Neuronal stem cell (in vitro differentiated cells): Measurements from ENCODE around the gene CDH26.

Experiments
- DNase-seq: peaks from one replicate; pipeline ENCODE4 v3.0.0-alpha.2; 2013; ENCODE audit warnings: low spot score
- H2AFZ ChIP-seq: one replicate; pipeline ENCODE4 v1.6.1; 2013; ENCODE audit warnings: mild to moderate bottlenecking, low read length, inconsistent platforms
- H2AK5ac ChIP-seq: 2 replicates; pipeline ENCODE4 v1.6.1; 2013; ENCODE audit warnings: low read depth, mild to moderate bottlenecking, inconsistent platforms, low read length, moderate library complexity, mixed read lengths
- H2BK120ac ChIP-seq: 2 replicates; pipeline ENCODE4 v1.6.1; 2013; ENCODE audit warnings: low read depth, mild to moderate bottlenecking, inconsistent platforms, low read length, moderate library complexity, mixed read lengths
- H2BK12ac ChIP-seq: one replicate; pipeline ENCODE4 v1.6.1; 2013; ENCODE audit warnings: low read length, inconsistent platforms
- H2BK15ac ChIP-seq: 2 replicates; pipeline ENCODE4 v1.6.1; 2013; ENCODE audit warnings: mild to moderate bottlenecking, low read length, inconsistent platforms, mixed read lengths
- H2BK5ac ChIP-seq: one replicate; pipeline ENCODE4 v1.6.1; 2013; ENCODE audit warnings: inconsistent platforms, mild to moderate bottlenecking, low read length, moderate library complexity
- H3K14ac ChIP-seq: one replicate; pipeline ENCODE4 v1.6.1; 2013; ENCODE audit warnings: low read length, inconsistent platforms
- H3K18ac ChIP-seq: 2 replicates; pipeline ENCODE4 v1.6.1; 2013; ENCODE audit warnings: low read length, inconsistent platforms
- H3K23ac ChIP-seq: 2 replicates; pipeline ENCODE4 v1.6.1; 2013; ENCODE audit warnings: low read depth, mild to moderate bottlenecking, mixed read lengths, low read length, inconsistent platforms; ENCODE audit not compliant: poor library complexity
- H3K27ac ChIP-seq: replicated peaks from 3 replicates; pipeline ENCODE4 v1.5.1; 2013; ENCODE audit warnings: low read length, inconsistent platforms
- H3K27me3 ChIP-seq, 3 experiments: 2 replicates each; pipeline ENCODE4 v1.6.1; 2013; ENCODE audit warnings: low read length in 3 of 3, mild to moderate bottlenecking in 2 of 3, inconsistent platforms in 1 of 3, low read depth in 1 of 3, mixed read lengths in 1 of 3, moderate library complexity in 1 of 3; ENCODE audit not compliant: control insufficient read depth in 3 of 3, insufficient read depth in 3 of 3
- H3K36me3 ChIP-seq, 2 donors: replicated peaks in 1 of 2; 2 replicates each; pipeline ENCODE4 v1.6.1; 2013; ENCODE audit warnings: low read length in 2 of 2; ENCODE audit not compliant: control insufficient read depth in 2 of 2, insufficient read depth in 2 of 2
- H3K4ac ChIP-seq: 2 replicates; pipeline ENCODE4 v1.6.1; 2013; ENCODE audit warnings: inconsistent platforms, mild to moderate bottlenecking, low read length, moderate library complexity
- H3K4me1 ChIP-seq, 2 donors: 1 replicate in 1 of 2; 2 replicates in 1 of 2; pipeline ENCODE4 v1.6.1; 2013; ENCODE audit warnings: low read length in 2 of 2, low read depth in 1 of 2; ENCODE audit not compliant: control insufficient read depth in 2 of 2, insufficient read depth in 1 of 2
- H3K4me2 ChIP-seq: one replicate; pipeline ENCODE4 v1.6.1; 2013; ENCODE audit warnings: mild to moderate bottlenecking, low read length, inconsistent platforms; ENCODE audit not compliant: insufficient read depth, poor library complexity, severe bottlenecking
- H3K4me3 ChIP-seq, 2 donors: 2 replicates each; pipeline ENCODE4 v1.5.1; 2013; ENCODE audit warnings: low read length in 2 of 2, mild to moderate bottlenecking in 2 of 2, inconsistent platforms in 1 of 2, moderate library complexity in 1 of 2
- H3K79me1 ChIP-seq: one replicate; pipeline ENCODE4 v1.6.1; 2013; ENCODE audit warnings: low read depth, mild to moderate bottlenecking, inconsistent platforms, low read length, moderate library complexity
- H3K9ac ChIP-seq: one replicate; pipeline ENCODE4 v1.6.1; 2013; ENCODE audit warnings: mild to moderate bottlenecking, low read depth, low read length, inconsistent platforms; ENCODE audit not compliant: poor library complexity
- H3K9me3 ChIP-seq, 2 donors: replicated peaks in 1 of 2; 2 replicates each; pipeline versions ENCODE3 to v1.6.1; 2013; ENCODE audit warnings: low read length in 2 of 2, mild to moderate bottlenecking in 2 of 2, inconsistent platforms in 1 of 2, low read depth in 1 of 2, mixed read lengths in 1 of 2, moderate library complexity in 1 of 2; ENCODE audit not compliant: control insufficient read depth in 2 of 2, insufficient read depth in 1 of 2
- H4K8ac ChIP-seq: one replicate; pipeline ENCODE4 v1.6.1; 2013; ENCODE audit warnings: low read depth, mild to moderate bottlenecking, inconsistent platforms, low read length, moderate library complexity
- H4K91ac ChIP-seq: one replicate; pipeline ENCODE4 v1.6.1; 2013; ENCODE audit warnings: low read length, low read depth, mild to moderate bottlenecking, inconsistent platforms; ENCODE audit not compliant: poor library complexity
- WGBS, 2 donors: extraction: QIAGEN DNeasy Blood & Tissue Kit; methylation state at CpG; one replicate each; pipeline ENCODE4 v1.1.7; 2013; ENCODE audit warnings: missing lambda C conversion rate in 2 of 2, mixed read lengths in 1 of 2; ENCODE audit not compliant: insufficient read length in 2 of 2, insufficient replicate concordance in 1 of 2; ENCODE audit errors: extremely low coverage in 2 of 2; 5-methylcytosine and 5-hydroxymethylcytosine counted together

CDH26 gene

GRCh38 chr20:59940129-59940955, 17.9 kb upstream of the CDH26 start, which contains the start of the genes FAM217B and PPP1R3D:
FAM217B (plus strand) TSS chr20:59940389; CDS start chr20:59943944, 3,555 bp downstream.
PPP1R3D (minus strand) TSS chr20:59940305; CDS start chr20:59939931, 374 bp downstream.
- H2BK12ac ChIP-seq, result peak within 1 kb of the TSS; percentile 14
- H2AFZ ChIP-seq, result peak within 1 kb of the TSS; percentile 88
- peak within 1 kb of the TSS; percentile 48 for H4K91ac ChIP-seq
- peak within 1 kb of the TSS; percentile 29 for H4K8ac ChIP-seq
- peak; percentile 87 for DNase-seq
- H3K4me1 ChIP-seq, result peaks cover 5 to 7% of the 10 kb centered on the region in 2 donors
- whole genome bisulfite sequencing, 2 donors, result no CpG with 5 or more reads among the region's 57 CpGs
- no peak within 1 kb of the TSS for H3K4ac ChIP-seq
- H3K4me3 ChIP-seq, result peak within 1 kb of the TSS; percentile 72 to 81
- H3K9me3 ChIP-seq, result peaks cover 0 to 9% of the 10 kb centered on the region in 2 donors
- peak within 1 kb of the TSS; percentile 89 for H2AK5ac ChIP-seq
- H3K27me3 ChIP-seq, result peaks cover 0 to 17% (median 6%) of the 10 kb centered on the region in 3 experiments
- H3K79me1 ChIP-seq, result peaks cover 2% of the 10 kb centered on the region
- peak within 1 kb of the TSS; percentile 41 for H2BK120ac ChIP-seq
- H3K14ac ChIP-seq, result peak within 1 kb of the TSS; percentile 79
- peak within 1 kb of the TSS; percentile 93 for H3K27ac ChIP-seq
- H2BK15ac ChIP-seq, result peak within 1 kb of the TSS; percentile 95
- H3K18ac ChIP-seq, result peak within 1 kb of the TSS; percentile 92
- peak within 1 kb of the TSS; percentile 79 for H2BK5ac ChIP-seq
- peak within 1 kb of the TSS; percentile 90 for H3K9ac ChIP-seq
- peaks cover 3 to 42% of the 10 kb centered on the region in 2 donors for H3K36me3 ChIP-seq
- peak within 1 kb of the TSS; percentile 97 for H3K4me2 ChIP-seq
- H3K23ac ChIP-seq, result peak within 1 kb of the TSS; percentile 60

GRCh38 chr20:59940956-59941294, 17.3 kb upstream of the CDH26 start:
- H3K18ac ChIP-seq, result peak overlapping the region; percentile 91
- no peak for DNase-seq
- H4K91ac ChIP-seq, result peak overlapping the region; percentile 1
- no peak overlapping the region for H2AK5ac ChIP-seq
- no peak overlapping the region for H2BK15ac ChIP-seq
- H3K4me1 ChIP-seq, result peaks cover 5 to 8% of the 10 kb centered on the region in 2 donors
- no peak overlapping the region for H2BK120ac ChIP-seq
- H3K36me3 ChIP-seq, result peaks cover 3 to 48% of the 10 kb centered on the region in 2 donors
- peak overlapping the region; percentile 97 for H3K4me2 ChIP-seq
- H2BK12ac ChIP-seq, result no peak overlapping the region
- H3K4me3 ChIP-seq, result peak overlapping the region; percentile 72 to 81
- peak overlapping the region; percentile 90 for H3K9ac ChIP-seq
- peaks cover 2% of the 10 kb centered on the region for H3K79me1 ChIP-seq
- H3K14ac ChIP-seq, result no peak overlapping the region
- WGBS, 2 donors, result no CpG with 5 or more reads among the region's 4 CpGs
- peak overlapping the region; percentile 32 for H3K23ac ChIP-seq
- H3K27ac ChIP-seq, result peak overlapping the region; percentile 93
- H3K4ac ChIP-seq, result no peak overlapping the region
- H4K8ac ChIP-seq, result peak overlapping the region; percentile 29
- H2AFZ ChIP-seq, result peak overlapping the region; percentile 88
- peaks cover 0 to 15% (median 6%) of the 10 kb centered on the region in 3 experiments for H3K27me3 ChIP-seq
- H3K9me3 ChIP-seq, result peaks cover 0 to 9% of the 10 kb centered on the region in 2 donors
- H2BK5ac ChIP-seq, result peak overlapping the region; percentile 79

- H4K91ac ChIP-seq, result no peak overlapping the region
- no peak overlapping the region for H2BK5ac ChIP-seq
- H3K9me3 ChIP-seq, result peaks cover 0 to 9% of the 10 kb centered on the region in 2 donors
- H4K8ac ChIP-seq, result no peak overlapping the region
- no peak overlapping the region for H3K4ac ChIP-seq
- H2BK12ac ChIP-seq, result no peak overlapping the region
- H3K79me1 ChIP-seq, result peaks cover 2% of the 10 kb centered on the region
- H2BK120ac ChIP-seq, result no peak overlapping the region
- peaks cover 5 to 9% of the 10 kb centered on the region in 2 donors for H3K4me1 ChIP-seq
- no peak overlapping the region for H3K23ac ChIP-seq
- DNase-seq, result no peak
- no peak overlapping the region for H2BK15ac ChIP-seq
- no peak overlapping the region for H2AFZ ChIP-seq
- H3K4me3 ChIP-seq, result no peak overlapping the region
- H3K18ac ChIP-seq, result no peak overlapping the region
- no peak overlapping the region for H3K27ac ChIP-seq
- peaks cover 3 to 49% of the 10 kb centered on the region in 2 donors for H3K36me3 ChIP-seq
- H3K14ac ChIP-seq, result no peak overlapping the region
- no peak overlapping the region for H3K9ac ChIP-seq
- no peak overlapping the region for H2AK5ac ChIP-seq
- H3K27me3 ChIP-seq, result peaks cover 0 to 15% (median 6%) of the 10 kb centered on the region in 3 experiments
- no CpG with 5 or more reads among the region's 2 CpGs for WGBS, 2 donors
- H3K4me2 ChIP-seq, result no peak overlapping the region
Measured at GRCh38 chr20:59942245-59942644, 16.0 kb upstream of the CDH26 start.

GRCh38 chr20:59944726-59945125, 13.5 kb upstream of the CDH26 start:
- H4K8ac ChIP-seq, result no peak overlapping the region
- H3K79me1 ChIP-seq, result no peaks in the 10 kb centered on the region
- no peak overlapping the region for H2AK5ac ChIP-seq
- no peak overlapping the region for H3K4ac ChIP-seq
- no peak overlapping the region for H2BK15ac ChIP-seq
- no peak overlapping the region for H3K23ac ChIP-seq
- H3K36me3 ChIP-seq, result peaks cover 3 to 44% of the 10 kb centered on the region in 2 donors
- peaks cover 0 to 2% (median 0%) of the 10 kb centered on the region in 3 experiments for H3K27me3 ChIP-seq
- DNase-seq, result no peak
- H3K27ac ChIP-seq, result no peak overlapping the region
- H3K9me3 ChIP-seq, result no peaks in the 10 kb centered on the region
- no peak overlapping the region for H2AFZ ChIP-seq
- no peak overlapping the region for H2BK5ac ChIP-seq
- H3K18ac ChIP-seq, result no peak overlapping the region
- no peak overlapping the region for H2BK120ac ChIP-seq
- H3K4me1 ChIP-seq, result peaks cover 1 to 7% of the 10 kb centered on the region in 2 donors
- H4K91ac ChIP-seq, result no peak overlapping the region
- no peak overlapping the region for H3K9ac ChIP-seq
- no peak overlapping the region for H3K4me2 ChIP-seq
- no CpG with 5 or more reads among the region's 7 CpGs for WGBS, 2 donors
- peak overlapping the region; percentile 60 for H2BK12ac ChIP-seq
- H3K4me3 ChIP-seq, result no peak overlapping the region
- H3K14ac ChIP-seq, result no peak overlapping the region
